ENCODE data around the gene ADARB2.

ADARB2 gene

DNA sequence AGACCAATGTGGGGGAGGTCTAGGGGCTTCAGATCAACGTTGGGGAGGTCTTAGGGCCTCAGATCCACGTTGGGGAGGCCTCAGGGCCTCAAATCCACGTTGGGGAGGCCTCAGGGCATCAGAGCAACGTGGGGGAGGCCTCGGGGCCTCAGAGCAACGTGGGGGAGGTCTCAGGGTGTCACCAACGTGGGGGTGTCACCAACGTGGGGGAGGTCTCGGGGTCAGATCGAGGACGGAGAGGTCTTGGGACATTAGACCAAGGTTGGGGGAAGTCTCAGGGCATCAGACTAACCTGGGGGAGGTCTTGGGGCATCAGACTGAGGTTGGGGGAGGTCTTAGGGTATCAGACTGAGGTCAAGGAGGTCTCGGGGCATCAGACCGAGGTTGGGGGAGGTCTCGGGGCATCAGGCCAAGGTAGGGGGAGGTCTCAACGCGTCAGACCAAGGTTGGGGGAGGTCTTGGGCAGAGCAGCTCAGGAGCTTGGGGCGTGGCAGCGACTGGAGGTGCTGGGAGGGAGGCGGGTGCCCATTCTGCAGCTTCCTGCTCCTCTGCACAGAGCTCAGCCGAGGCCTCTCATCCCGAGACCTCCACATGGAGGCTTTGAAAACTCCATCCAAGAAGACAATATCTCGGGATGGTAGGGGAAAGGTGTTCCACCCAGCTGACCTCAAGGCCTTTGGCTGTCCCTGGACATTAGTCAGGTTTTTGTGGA, 521.3 kb downstream of the ADARB2 start:
- TF ChIP-seq, protein P1, sequence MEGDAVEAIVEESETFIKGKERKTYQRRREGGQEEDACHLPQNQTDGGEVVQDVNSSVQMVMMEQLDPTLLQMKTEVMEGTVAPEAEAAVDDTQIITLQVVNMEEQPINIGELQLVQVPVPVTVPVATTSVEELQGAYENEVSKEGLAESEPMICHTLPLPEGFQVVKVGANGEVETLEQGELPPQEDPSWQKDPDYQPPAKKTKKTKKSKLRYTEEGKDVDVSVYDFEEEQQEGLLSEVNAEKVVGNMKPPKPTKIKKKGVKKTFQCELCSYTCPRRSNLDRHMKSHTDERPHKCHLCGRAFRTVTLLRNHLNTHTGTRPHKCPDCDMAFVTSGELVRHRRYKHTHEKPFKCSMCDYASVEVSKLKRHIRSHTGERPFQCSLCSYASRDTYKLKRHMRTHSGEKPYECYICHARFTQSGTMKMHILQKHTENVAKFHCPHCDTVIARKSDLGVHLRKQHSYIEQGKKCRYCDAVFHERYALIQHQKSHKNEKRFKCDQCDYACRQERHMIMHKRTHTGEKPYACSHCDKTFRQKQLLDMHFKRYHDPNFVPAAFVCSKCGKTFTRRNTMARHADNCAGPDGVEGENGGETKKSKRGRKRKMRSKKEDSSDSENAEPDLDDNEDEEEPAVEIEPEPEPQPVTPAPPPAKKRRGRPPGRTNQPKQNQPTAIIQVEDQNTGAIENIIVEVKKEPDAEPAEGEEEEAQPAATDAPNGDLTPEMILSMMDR (IDR thresholded peaks at IDR 0.05; ENCODE audit: low read depth, low read length) = no peak
- H3K4me3 ChIP-seq (ENCODE audit: low read depth, low read length) = no peak overlapping the region

GRCh38 chr10:1214882-1215540, 522.3 kb downstream of the ADARB2 start:
- TF ChIP-seq, protein P1 (IDR thresholded peaks at IDR 0.05; ENCODE audit: low read depth, low read length) = no peak

GRCh38 chr10:1214071-1214675, 523.2 kb downstream of the ADARB2 start:
- TF ChIP-seq, protein P1 (IDR thresholded peaks at IDR 0.05; ENCODE audit: low read depth, low read length) = no peak

More at GRCh38 chr10:1214882-1215540, 522.3 kb downstream of the ADARB2 start:
- no peak overlapping the region for H3K4me3 ChIP-seq (ENCODE audit: low read depth, low read length)

DNA sequence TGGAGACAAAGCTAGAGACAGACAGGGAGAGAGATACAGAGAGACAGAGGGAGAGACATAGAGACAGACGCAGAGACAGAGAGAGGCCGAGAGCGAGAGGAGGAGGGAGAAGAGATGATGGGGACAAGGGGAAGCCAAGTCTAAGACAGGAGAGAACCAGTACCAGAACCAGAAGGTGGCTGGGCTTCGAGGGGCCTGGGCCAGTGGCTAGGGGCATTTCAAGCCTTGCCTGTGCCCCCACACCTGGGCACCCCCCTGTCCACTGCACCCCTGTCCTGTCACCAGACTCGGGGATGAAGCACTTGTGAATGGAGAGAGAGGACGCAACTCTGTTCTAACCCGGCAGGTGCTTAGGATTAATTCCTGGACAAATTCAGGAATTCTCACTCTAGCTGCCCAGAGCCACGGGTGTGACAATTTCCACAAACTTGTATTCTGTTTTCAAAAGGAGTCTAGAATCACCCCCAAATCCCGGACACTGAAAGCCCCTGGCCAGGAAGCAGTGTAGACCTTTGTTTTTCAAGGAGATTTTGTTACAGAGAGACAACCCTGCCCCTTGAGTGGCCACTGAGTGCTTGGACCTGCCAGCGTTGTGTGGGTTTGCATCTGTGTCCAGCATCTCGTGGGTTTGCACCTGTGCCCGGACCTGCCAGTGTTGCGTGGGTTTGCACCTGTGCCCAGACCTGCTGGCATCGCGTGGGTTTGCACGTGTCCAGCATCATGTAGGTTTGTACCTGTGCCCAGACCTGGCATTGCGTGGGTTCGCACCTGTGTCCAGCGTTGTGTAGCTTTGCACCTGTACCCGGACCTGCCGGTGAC, 523.9 kb downstream of the ADARB2 start:
- TF ChIP-seq, protein P1 (IDR thresholded peaks at IDR 0.05; ENCODE audit: low read depth, low read length) = no peak
- no peak overlapping the region for H3K4me3 ChIP-seq (ENCODE audit: low read depth, low read length)

More at GRCh38 chr10:1214071-1214675, 523.2 kb downstream of the ADARB2 start:
- no peak overlapping the region for H3K4me3 ChIP-seq (ENCODE audit: low read depth, low read length)

- TF ChIP-seq, protein P1 (IDR thresholded peaks at IDR 0.05; ENCODE audit: low read depth, low read length) = no peak
- H3K4me3 ChIP-seq (ENCODE audit: low read depth, low read length) = no peak overlapping the region
These were observed 524.7 kb downstream of the ADARB2 start for GRCh38 chr10:1212571-1213141.

DNA sequence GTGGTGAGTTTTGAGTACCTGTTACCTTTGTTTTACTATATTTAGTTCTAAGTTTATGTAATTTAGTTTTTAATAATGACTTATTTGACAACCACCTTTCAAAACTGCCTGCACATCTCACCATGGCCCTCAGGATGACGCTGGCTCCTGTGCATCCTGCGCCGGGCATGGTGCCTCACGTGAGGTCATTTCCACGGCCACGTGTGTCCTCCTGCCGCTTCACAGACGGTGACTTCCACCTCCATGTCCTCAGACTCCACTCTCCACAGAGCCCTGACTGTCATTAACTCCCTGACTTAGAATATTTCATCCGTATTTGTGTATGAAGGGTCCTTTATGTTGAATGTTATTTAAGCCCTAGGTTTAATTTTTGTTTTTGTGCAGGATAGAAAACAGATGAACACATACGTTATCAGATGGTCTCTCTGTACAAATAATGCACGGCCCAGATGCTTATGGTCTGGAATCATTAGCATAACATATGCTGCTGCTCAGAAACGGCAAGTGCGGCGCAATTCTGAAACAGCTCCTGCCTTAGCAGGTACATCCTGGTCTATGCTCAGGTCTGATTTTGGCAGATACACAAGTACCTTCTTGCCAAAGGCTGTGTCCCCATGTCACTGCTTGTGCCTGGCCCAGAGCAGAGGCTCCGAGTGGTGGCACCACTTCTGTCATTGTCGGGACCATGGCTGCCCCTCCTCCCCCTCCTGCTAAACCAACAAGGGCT, 525.3 kb downstream of the ADARB2 start:
- no peak overlapping the region for H3K4me3 ChIP-seq (ENCODE audit: low read depth, low read length)
- TF ChIP-seq, protein P1 (IDR thresholded peaks at IDR 0.05; ENCODE audit: low read depth, low read length) = no peak
